PC-3 (cell line): ENCODE data around the gene TSSK2. TPM values are rescaled to one million over a fixed set of nuclear protein-coding genes. Genes with fewer than 3 reads are reported as not detected.

Source experiments
- ATAC-seq: fragments of 200-7000 bp; cut with Tn5 transposase; 2 replicates; pipeline ENCODE4 v1.9.1; 2020; ENCODE audit warnings: mild to moderate bottlenecking, moderate library complexity
- BruUV-seq: library from RNA; stranded (reverse); fragments of 400-500 nt; replicated peaks from 2 replicates; lab custom pipeline; 2021; lab: Mats Ljungman, UMichigan
- CTCF ChIA-PET: fragments of 300-600 bp; sonication (Branson Sonifier 250); formaldehyde crosslinking; loops from one replicate; lab custom pipeline; 2022; ENCODE audit warnings: antibody characterized with exemption; lab: Charles Lee
- POLR2A ChIA-PET: fragments of 300-600 bp; sonication (Branson Sonifier 250); formaldehyde crosslinking; loops from one replicate; lab custom pipeline; 2022; ENCODE audit warnings: antibody characterized with exemption; ENCODE audit not compliant: unreplicated experiment; lab: Charles Lee
- DNase-seq: peaks from one replicate; pipeline ENCODE4 v3.0.0-alpha.2; 2015
- H2AFZ ChIP-seq: fragments of 300-600 bp; sonication (generic); 2 replicates; pipeline ENCODE4 v1.6.0; 2016; ENCODE audit warnings: antibody characterized with exemption, low read length
- H3F3A ChIP-seq: fragments of 300-600 bp; sonication (generic); one replicate; pipeline ENCODE4 v1.6.0; 2017; ENCODE audit warnings: antibody characterized with exemption, low read length, control low read depth, mild to moderate bottlenecking; ENCODE audit not compliant: unreplicated experiment
- H3K27ac ChIP-seq: fragments of 300-600 bp; sonication (generic); 2 replicates; pipeline ENCODE4 v1.5.1; 2016; ENCODE audit warnings: mild to moderate bottlenecking, low read length
- H3K27me3 ChIP-seq: fragments of 300-600 bp; sonication (generic); 2 replicates; pipeline ENCODE4 v1.6.1; 2016; ENCODE audit warnings: low read length, mixed read lengths
- H3K36me3 ChIP-seq: fragments of 300-600 bp; sonication (generic); 2 replicates; pipeline ENCODE4 v1.6.1; 2016; ENCODE audit warnings: low read depth, mixed run types, low read length, mixed read lengths
- H3K4me1 ChIP-seq: fragments of 300-600 bp; sonication (generic); 2 replicates; pipeline ENCODE4 v1.5.1; 2016; ENCODE audit warnings: low read length; ENCODE audit not compliant: insufficient read depth
- H3K4me2 ChIP-seq: fragments of 300-600 bp; sonication (generic); 2 replicates; pipeline ENCODE4 v1.6.0; 2016; ENCODE audit warnings: low read length
- H3K4me3 ChIP-seq: fragments of 300-600 bp; sonication (generic); 2 replicates; pipeline ENCODE4 v1.5.1; 2016; ENCODE audit warnings: mild to moderate bottlenecking, low read length, mixed read lengths
- H3K79me2 ChIP-seq: fragments of 300-600 bp; sonication (generic); 2 replicates; pipeline ENCODE4 v1.6.1; 2017; ENCODE audit warnings: low read length, mixed read lengths
- H3K9ac ChIP-seq: fragments of 300-600 bp; sonication (generic); 2 replicates; pipeline ENCODE4 v1.6.0; 2016; ENCODE audit warnings: mild to moderate bottlenecking, low read length
- H3K9me2 ChIP-seq: fragments of 300-600 bp; sonication (generic); replicated peaks from 2 replicates; pipeline ENCODE4 v1.6.1; 2016; ENCODE audit warnings: mixed run types, low read length, mixed read lengths
- H3K9me3 ChIP-seq: fragments of 300-600 bp; sonication (generic); 2 replicates; pipeline ENCODE4 v1.6.1; 2016; ENCODE audit warnings: low read length, mixed read lengths
- H4K20me1 ChIP-seq: fragments of 300-600 bp; sonication (generic); 2 replicates; pipeline ENCODE4 v1.6.1; 2016; ENCODE audit warnings: low read length, mixed read lengths
- CTCF ChIP-seq: fragments of 300-600 bp; sonication (generic); conservative IDR thresholded peaks from 2 replicates; pipeline ENCODE4 v1.5.1; 2017; ENCODE audit warnings: antibody characterized with exemption, low read depth, mild to moderate bottlenecking, low read length
- EZH2 ChIP-seq: fragments of 300-600 bp; sonication (generic); IDR thresholded peaks from one replicate; pipeline ENCODE4 v1.6.1; 2017; ENCODE audit warnings: antibody characterized with exemption, mild to moderate bottlenecking, low read length; ENCODE audit not compliant: unreplicated experiment
- EZH2phosphoT487 ChIP-seq: fragments of 300-600 bp; sonication (generic); IDR thresholded peaks from 2 replicates; pipeline ENCODE4 v1.6.1; 2018; ENCODE audit warnings: mild to moderate bottlenecking, antibody characterized with exemption, low read length, borderline replicate concordance
- intact Hi-C: fragments of 100-400 bp; cut with micrococcal nuclease; formaldehyde crosslinking; loops from 2 replicates; pipeline ENCODE4 v1.9.0; 2023
- total RNA-seq: library from RNA; depleted of rRNA; stranded (reverse); fragments of >200 nt; gene quantifications from 2 replicates; pipeline ENCODE4 v1.2.3, GENCODE V29; 2014; rRNA removed

Gene TSSK2
- total RNA-seq, 1 experiment from 2014 or later, result not detected

GRCh38 chr22:19181786-19182471 is 50.8 kb downstream of the TSSK2 start:
- POLR2A ChIA-PET, result no interaction called here
- Histone ChIP-seq H3K36me3 (no peaks in the 10 kb centered on the region), H2AFZ (no peak overlapping the region), H3K79me2 (peaks cover 14% of the 10 kb centered on the region), H3K9me2 (no peaks in the 10 kb centered on the region), H3K4me3 (no peak overlapping the region), H3K27me3 (no peaks in the 10 kb centered on the region), H3F3A (no peaks in the 10 kb centered on the region), H3K4me2 (no peak overlapping the region), H4K20me1 (no peaks in the 10 kb centered on the region), H3K9ac (no peak overlapping the region), H3K4me1 (no peaks in the 10 kb centered on the region; the same call in 1 of the 2 replicates), H3K9me3 (no peaks in the 10 kb centered on the region), H3K27ac (no peak overlapping the region)
- no peak for DNase-seq
- TF ChIP-seq EZH2 (no peak), EZH2phosphoT487 (no peak), CTCF (no peak)
- CTCF ChIA-PET, result no interaction called here
- intact Hi-C loops, result no loop called here
- ATAC-seq, result no peak
- BruUV-seq, result no TSS peak

Other genes starting within 250 kb of the TSSK2 start
- gene DGCR6, start 225.0 kb upstream of the TSSK2 start, total RNA-seq, result 0.86 and 3.4 TPM in 2 replicates
- 0.84 and 2.0 TPM in 2 replicates for gene PRODH, start 195.0 kb upstream of the TSSK2 start, total RNA-seq
- 36.1 and 46.1 TPM in 2 replicates for gene DGCR2, start 8.9 kb upstream of the TSSK2 start, total RNA-seq
- 12.6 and 22.9 TPM in 2 replicates for gene ESS2, start 13.3 kb downstream of the TSSK2 start, total RNA-seq
- not detected in 2 replicates for gene GSC2, start 19.0 kb downstream of the TSSK2 start, total RNA-seq
- gene SLC25A1, start 47.4 kb downstream of the TSSK2 start, total RNA-seq, result 81.6 and 91.7 TPM in 2 replicates
- 4.5 and 5.5 TPM in 2 replicates for gene CLTCL1, start 160.4 kb downstream of the TSSK2 start, total RNA-seq